Kidney (tissue), 14 donors: ENCODE measurements around the gene SPATA19. TPM values are rescaled to one million over a fixed set of nuclear protein-coding genes. Genes with fewer than 3 reads are reported as not detected.
"Not testable (repeated sequence)": the region's sequence is repeated elsewhere in the genome, so short reads cannot be mapped to it uniquely, and the experiment has no call there.

ENCODE experiments used
- DNase-seq, 5 donors: peaks; one replicate each; pipeline ENCODE4 v3.0.0-alpha.2; 2013 to 2020
- FAIRE-seq: peaks from 2 replicates; lab custom pipeline; 2012; peaks lifted over from hg19 to GRCh38; lab: Jason Lieb, UNC
- H3K27ac ChIP-seq, 2 donors: one replicate each; pipeline ENCODE4 v1.7.0; 2013; ENCODE audit warnings: low read depth in 2 of 2, low read length in 2 of 2, inconsistent platforms in 1 of 2
- H3K27me3 ChIP-seq: one replicate; pipeline ENCODE4 v1.7.1; 2013; ENCODE audit warnings: low read length, inconsistent platforms; ENCODE audit not compliant: control insufficient read depth, insufficient read depth
- H3K36me3 ChIP-seq, 3 donors: one replicate each; pipeline versions ENCODE4 v1.7.0 to v1.7.1; 2013; ENCODE audit warnings: low read length in 3 of 3, control low read depth in 1 of 3, inconsistent platforms in 1 of 3; ENCODE audit not compliant: insufficient read depth in 3 of 3, control insufficient read depth in 2 of 3
- H3K4me1 ChIP-seq, 3 donors: one replicate each; pipeline versions ENCODE4 v1.7.0 to v1.7.1; 2013; ENCODE audit warnings: low read length in 3 of 3, inconsistent platforms in 1 of 3, low read depth in 1 of 3; ENCODE audit not compliant: control insufficient read depth in 2 of 3, insufficient read depth in 2 of 3
- H3K4me3 ChIP-seq, 3 donors: one replicate each; pipeline versions ENCODE4 v1.7.0 to v1.8.1; 2013; ENCODE audit warnings: low read length in 3 of 3, control low read depth in 1 of 3, inconsistent platforms in 1 of 3
- H3K9ac ChIP-seq, 3 donors: one replicate each; pipeline versions ENCODE4 v1.7.0 to v1.7.1; 2013; ENCODE audit warnings: low read length in 3 of 3, control low read depth in 1 of 3, inconsistent platforms in 1 of 3
- H3K9me3 ChIP-seq, 3 donors: one replicate each; pipeline versions ENCODE4 v1.7.0 to v1.7.1; 2013; ENCODE audit warnings: low read length in 3 of 3, control low read depth in 1 of 3, inconsistent platforms in 1 of 3; ENCODE audit not compliant: control insufficient read depth in 2 of 3, insufficient read depth in 1 of 3
- intact Hi-C: fragments of 100-400 bp; cut with DNase I; formaldehyde crosslinking; loops from one replicate; pipeline ENCODE4 v1.11.1; 2022
- polyA plus RNA-seq: library from polyadenylated mRNA; stranded (reverse); fragments of 350-450 nt; fragmentation: Illumina TruSeq; extraction: RNeasy Lipid Tissue Mini Kit (QIAGEN cat#74804); gene quantifications from one replicate; pipeline ENCODE4 v1.2.3, GENCODE V29; 2014; ENCODE audit warnings: low read depth, low replicate concordance; ENCODE audit not compliant: insufficient read depth
- total RNA-seq: library from RNA; stranded (reverse); fragmentation: NEBNext Ultra II Directional; extraction: Animal tissue kit (Norgen Biotek cat#: 25700); gene quantifications from one replicate; pipeline ENCODE4 v1.2.1, GENCODE V29; 2021
- TF ChIP-seq, protein P1 (sequence below): IDR thresholded peaks from 3 replicates; pipeline ENCODE4 v1.5.1; 2012; ENCODE audit warnings: mild to moderate bottlenecking, moderate library complexity, borderline replicate concordance; ENCODE audit not compliant: insufficient read depth; ENCODE audit errors: extremely low read depth
- donor health status: control.
- donor health status: control.
- donor health status: control.
- donor health status: control.
- donor health status: control.
- donor health status: DM: yes; HTN: yes; CAD: no.
- donor health status: Normal renal cell carcinoma (clear cell type).

SPATA19 gene
- total and polyA plus RNA-seq, 2 donors from 2014 or later = not detected

DNA sequence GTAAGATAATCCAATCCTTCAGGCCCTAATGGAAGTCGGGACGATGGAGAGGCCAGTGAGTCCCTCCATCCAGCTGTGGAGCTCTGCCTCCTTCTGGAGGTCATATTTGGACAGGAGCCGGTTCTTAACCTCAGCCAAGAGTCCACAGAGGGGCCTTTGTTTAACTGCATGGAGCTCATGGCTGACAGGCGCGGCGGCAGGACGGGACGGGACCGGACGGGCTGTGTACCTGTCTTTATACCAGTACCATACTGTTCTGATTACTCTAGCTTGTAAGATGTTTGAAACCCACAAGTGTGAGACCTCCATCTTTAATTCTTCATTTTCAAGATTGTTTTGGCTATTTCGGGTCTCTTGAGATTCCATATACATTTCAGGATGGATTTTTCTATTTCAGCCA, 20.2 kb upstream of the SPATA19 start:
- DNase-seq (no peak), FAIRE-seq (no peak)
- Histone ChIP-seq H3K4me1 (no peaks in the 10 kb centered on the region), H3K27ac (no peak overlapping the region), H3K4me3 (no peak overlapping the region), H3K27me3 (no peaks in the 10 kb centered on the region), H3K9me3 (no peaks in the 10 kb centered on the region), H3K36me3 (no peaks in the 10 kb centered on the region), H3K9ac (no peak overlapping the region)
- intact Hi-C loops = no loop called here
- TF ChIP-seq, protein P1, sequence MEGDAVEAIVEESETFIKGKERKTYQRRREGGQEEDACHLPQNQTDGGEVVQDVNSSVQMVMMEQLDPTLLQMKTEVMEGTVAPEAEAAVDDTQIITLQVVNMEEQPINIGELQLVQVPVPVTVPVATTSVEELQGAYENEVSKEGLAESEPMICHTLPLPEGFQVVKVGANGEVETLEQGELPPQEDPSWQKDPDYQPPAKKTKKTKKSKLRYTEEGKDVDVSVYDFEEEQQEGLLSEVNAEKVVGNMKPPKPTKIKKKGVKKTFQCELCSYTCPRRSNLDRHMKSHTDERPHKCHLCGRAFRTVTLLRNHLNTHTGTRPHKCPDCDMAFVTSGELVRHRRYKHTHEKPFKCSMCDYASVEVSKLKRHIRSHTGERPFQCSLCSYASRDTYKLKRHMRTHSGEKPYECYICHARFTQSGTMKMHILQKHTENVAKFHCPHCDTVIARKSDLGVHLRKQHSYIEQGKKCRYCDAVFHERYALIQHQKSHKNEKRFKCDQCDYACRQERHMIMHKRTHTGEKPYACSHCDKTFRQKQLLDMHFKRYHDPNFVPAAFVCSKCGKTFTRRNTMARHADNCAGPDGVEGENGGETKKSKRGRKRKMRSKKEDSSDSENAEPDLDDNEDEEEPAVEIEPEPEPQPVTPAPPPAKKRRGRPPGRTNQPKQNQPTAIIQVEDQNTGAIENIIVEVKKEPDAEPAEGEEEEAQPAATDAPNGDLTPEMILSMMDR = no peak

DNA sequence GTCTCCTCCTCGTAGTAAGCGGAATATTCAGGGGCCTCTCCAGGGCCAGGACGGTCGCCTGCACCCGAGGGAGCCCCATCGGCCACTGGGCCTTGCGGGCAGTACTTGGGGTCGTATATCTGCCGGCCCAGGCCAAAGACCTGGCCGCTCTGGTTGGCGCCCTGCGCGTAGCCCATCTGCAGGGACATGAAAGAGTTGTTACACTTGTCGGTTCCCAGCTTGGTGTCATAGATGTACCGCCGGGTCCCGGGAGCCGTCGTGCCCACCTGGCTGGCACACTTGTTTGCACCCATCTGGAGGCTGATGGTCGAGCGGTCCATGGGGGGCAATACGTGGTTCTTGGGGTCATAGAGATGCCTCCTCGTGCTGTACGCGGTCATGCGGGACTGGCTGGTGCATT, 19.4 kb upstream of the SPATA19 start:
- no peak overlapping the region for H3K27ac ChIP-seq
- H3K27me3 ChIP-seq = no peaks in the 10 kb centered on the region
- no peaks in the 10 kb centered on the region for H3K9me3 ChIP-seq
- no peak overlapping the region for H3K4me3 ChIP-seq
- TF ChIP-seq, protein P1 = no peak
- intact Hi-C loops = no loop called here
- no peaks in the 10 kb centered on the region for H3K4me1 ChIP-seq
- H3K9ac ChIP-seq = no peak overlapping the region
- FAIRE-seq = no peak
- no peaks in the 10 kb centered on the region for H3K36me3 ChIP-seq
- DNase-seq = no peak

DNA sequence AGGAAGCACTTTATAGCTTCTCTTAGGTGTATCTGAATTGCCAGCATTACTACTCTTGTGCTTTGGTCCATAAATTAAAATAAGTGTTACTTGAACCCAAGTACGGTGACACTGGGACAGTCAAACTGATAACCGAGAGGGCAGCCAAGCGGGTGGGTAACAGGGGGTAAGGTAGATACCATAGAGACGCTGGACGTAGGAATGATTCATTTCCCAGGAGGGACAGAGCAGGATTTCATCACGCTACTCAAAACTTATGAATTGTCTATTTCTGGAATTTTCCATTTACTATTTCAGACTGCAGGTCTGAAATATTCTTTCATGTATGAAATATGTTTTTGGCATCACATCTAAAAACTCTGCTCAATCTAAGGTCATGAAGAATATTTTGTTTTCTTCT, 14.8 kb upstream of the SPATA19 start:
- Histone ChIP-seq H3K4me1 (no peaks in the 10 kb centered on the region), H3K36me3 (no peaks in the 10 kb centered on the region), H3K27me3 (no peaks in the 10 kb centered on the region), H3K9ac (no peak overlapping the region), H3K9me3 (no peaks in the 10 kb centered on the region), H3K4me3 (no peak overlapping the region), H3K27ac (no peak overlapping the region)
- TF ChIP-seq, protein P1 = no peak
- intact Hi-C loops = no loop called here
- DNase-seq (no peak), FAIRE-seq (no peak)

DNA sequence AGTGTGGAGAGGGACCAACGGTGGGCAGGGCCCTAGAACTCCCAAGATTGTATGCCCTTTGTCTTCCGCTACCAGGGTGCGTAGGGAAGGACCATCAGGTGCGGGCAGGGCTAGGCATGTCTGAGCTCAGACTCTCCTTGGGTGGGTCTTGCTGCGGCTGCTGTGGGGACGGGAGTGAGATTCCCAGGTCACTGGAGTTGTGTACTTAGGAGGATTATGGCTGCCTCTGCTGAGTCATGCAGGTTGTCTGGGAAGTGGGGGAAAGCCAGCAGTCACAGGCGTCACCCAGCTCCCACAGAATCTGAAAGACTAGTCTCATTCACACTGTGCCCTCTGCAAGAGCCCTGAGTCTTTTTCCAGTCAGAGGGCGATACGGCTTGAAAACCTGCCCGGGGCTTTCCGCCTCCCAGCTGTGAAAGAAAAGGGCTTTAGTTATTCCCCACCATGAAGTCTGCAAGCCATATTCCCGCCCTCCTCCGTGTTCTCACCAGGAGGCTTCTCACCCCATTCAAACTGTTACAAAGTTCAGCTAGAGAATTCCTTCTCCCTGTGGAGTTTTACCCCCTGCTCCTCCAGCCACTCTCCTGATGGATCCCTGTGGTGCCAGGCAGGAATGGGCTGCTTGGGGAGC, 9.1 kb upstream of the SPATA19 start:
- intact Hi-C loops, H3K4me3 ChIP-seq, H3K27ac ChIP-seq, H3K9me3 ChIP-seq, H3K4me1 ChIP-seq, FAIRE-seq, H3K9ac ChIP-seq, DNase-seq, H3K27me3 ChIP-seq, H3K36me3 ChIP-seq: not testable (repeated sequence)
